ENCODE data around the gene OAS1.
"Not testable (repeated sequence)": the region's sequence is repeated elsewhere in the genome, so short reads cannot be mapped to it uniquely, and the experiment has no call there.

OAS1 gene

GRCh38 chr12:112936927-112937326, 30.2 kb downstream of the OAS1 start:
- DNase-seq (ENCODE audit: low read depth in 2 of 2) = no peak

- peak; percentile 43 to 62 for DNase-seq (ENCODE audit: low read depth in 2 of 2)
These were observed 31.3 kb downstream of the OAS1 start, which contains the start of gene OAS3 for GRCh38 chr12:112937741-112938719. Gene OAS3 (plus strand): TSS chr12:112938474. CDS start chr12:112938531, 57 bp downstream.

GRCh38 chr12:112938751-112939150, 32.0 kb downstream of the OAS1 start:
- no peak for DNase-seq (ENCODE audit: low read depth in 2 of 2)

GRCh38 chr12:112939761-112940381, 33.1 kb downstream of the OAS1 start:
- no peak for DNase-seq (ENCODE audit: low read depth in 2 of 2)

GRCh38 chr12:112941528-112942335, 35.0 kb downstream of the OAS1 start:
- DNase-seq (ENCODE audit: low read depth in 2 of 2) = no peak

GRCh38 chr12:112942572-112942971, 35.8 kb downstream of the OAS1 start:
- no peak for DNase-seq (ENCODE audit: low read depth in 2 of 2)

- DNase-seq (ENCODE audit: low read depth in 2 of 2) = no peak
These were observed 37.4 kb downstream of the OAS1 start for GRCh38 chr12:112944024-112944690.

- no peak for DNase-seq (ENCODE audit: low read depth in 2 of 2)
These were observed 38.8 kb downstream of the OAS1 start for GRCh38 chr12:112945515-112945914.

- DNase-seq (ENCODE audit: low read depth in 2 of 2) = no peak
These were observed 39.7 kb downstream of the OAS1 start for GRCh38 chr12:112946236-112947000.

- DNase-seq (ENCODE audit: low read depth in 2 of 2) = no peak
These were observed 40.6 kb downstream of the OAS1 start for GRCh38 chr12:112947314-112947713.

GRCh38 chr12:112947761-112948160, 41.0 kb downstream of the OAS1 start:
- DNase-seq (ENCODE audit: low read depth in 2 of 2) = no peak

GRCh38 chr12:112948806-112949205, 42.0 kb downstream of the OAS1 start:
- DNase-seq (ENCODE audit: low read depth in 2 of 2) = no peak

GRCh38 chr12:112950701-112951100, 43.9 kb downstream of the OAS1 start:
- DNase-seq (ENCODE audit: low read depth in 2 of 2) = no peak

- DNase-seq (ENCODE audit: low read depth in 2 of 2) = not testable (repeated sequence)
These were observed 50.4 kb downstream of the OAS1 start for GRCh38 chr12:112957125-112957524.

- DNase-seq (ENCODE audit: low read depth in 2 of 2) = no peak
These were observed 54.3 kb downstream of the OAS1 start for GRCh38 chr12:112961074-112961473.

GRCh38 chr12:112961536-112961935, 54.8 kb downstream of the OAS1 start:
- DNase-seq (ENCODE audit: low read depth in 2 of 2) = no peak

GRCh38 chr12:112962561-112962960, 55.8 kb downstream of the OAS1 start:
- DNase-seq (ENCODE audit: low read depth in 2 of 2) = no peak

GRCh38 chr12:112963227-112963861, 56.6 kb downstream of the OAS1 start:
- DNase-seq (ENCODE audit: low read depth in 2 of 2) = no peak

- DNase-seq (ENCODE audit: low read depth in 2 of 2) = no peak
These were observed 57.4 kb downstream of the OAS1 start for GRCh38 chr12:112964067-112964670.

GRCh38 chr12:112964915-112965314, 58.2 kb downstream of the OAS1 start:
- no peak for DNase-seq (ENCODE audit: low read depth in 2 of 2)
